Measurements from ENCODE around the gene SLC35E1. TPM values are rescaled to one million over a fixed set of nuclear protein-coding genes. Genes with fewer than 3 reads are reported as not detected.

Gene SLC35E1
- total RNA-seq, 1 donor from 2014 or later, result 15.7 TPM

Other genes starting within 250 kb of the SLC35E1 start
- 2.4 and 2.8 TPM in 2 replicates for gene KLF2, start 247.6 kb downstream of the SLC35E1 start, total RNA-seq
- gene EPS15L1, start 100.4 kb downstream of the SLC35E1 start, total RNA-seq, result 5.8 and 10.7 TPM in 2 replicates
- gene CALR3, start 76.2 kb downstream of the SLC35E1 start, total RNA-seq, result not detected in 2 replicates
- gene C19orf44, start 76.0 kb downstream of the SLC35E1 start, total RNA-seq, result 1.5 and 1.8 TPM in 2 replicates
- gene CHERP, start 30.0 kb downstream of the SLC35E1 start, total RNA-seq, result 2.6 and 8.0 TPM in 2 replicates
- 2.4 and 4.9 TPM in 2 replicates for gene MED26, start 55.8 kb upstream of the SLC35E1 start, total RNA-seq
- gene SMIM7, start 87.7 kb upstream of the SLC35E1 start, total RNA-seq, result 33.4 and 52.1 TPM in 2 replicates
- gene TMEM38A, start 88.7 kb upstream of the SLC35E1 start, total RNA-seq, result 0.90 and 2.1 TPM in 2 replicates
- gene NWD1, start 147.4 kb upstream of the SLC35E1 start, total RNA-seq, result not detected in 2 replicates